HL-60 (cell line): ENCODE results near the gene PCCA.

Source experiments
- GABPA ChIP-seq: IDR thresholded peaks from 2 replicates; pipeline ENCODE4 v1.6.1; 2012; ENCODE audit warnings: low read depth
- POLR2AphosphoS5 ChIP-seq: IDR thresholded peaks from 2 replicates; pipeline ENCODE4 v1.6.1; 2012; ENCODE audit warnings: low read depth
- REST ChIP-seq: IDR thresholded peaks from 2 replicates; pipeline ENCODE4 v1.6.1; 2012; ENCODE audit warnings: low read depth; ENCODE audit not compliant: insufficient replicate concordance
- SPI1 ChIP-seq: IDR thresholded peaks from 2 replicates; pipeline ENCODE4 v1.6.1; 2012; ENCODE audit warnings: low read depth, mild to moderate bottlenecking, borderline replicate concordance
- TF ChIP-seq, protein P1 (sequence below): IDR thresholded peaks from one replicate; pipeline ENCODE4 v1.5.1; 2011; ENCODE audit warnings: low read length, control low read depth, inconsistent platforms; ENCODE audit not compliant: insufficient read depth

DNA sequence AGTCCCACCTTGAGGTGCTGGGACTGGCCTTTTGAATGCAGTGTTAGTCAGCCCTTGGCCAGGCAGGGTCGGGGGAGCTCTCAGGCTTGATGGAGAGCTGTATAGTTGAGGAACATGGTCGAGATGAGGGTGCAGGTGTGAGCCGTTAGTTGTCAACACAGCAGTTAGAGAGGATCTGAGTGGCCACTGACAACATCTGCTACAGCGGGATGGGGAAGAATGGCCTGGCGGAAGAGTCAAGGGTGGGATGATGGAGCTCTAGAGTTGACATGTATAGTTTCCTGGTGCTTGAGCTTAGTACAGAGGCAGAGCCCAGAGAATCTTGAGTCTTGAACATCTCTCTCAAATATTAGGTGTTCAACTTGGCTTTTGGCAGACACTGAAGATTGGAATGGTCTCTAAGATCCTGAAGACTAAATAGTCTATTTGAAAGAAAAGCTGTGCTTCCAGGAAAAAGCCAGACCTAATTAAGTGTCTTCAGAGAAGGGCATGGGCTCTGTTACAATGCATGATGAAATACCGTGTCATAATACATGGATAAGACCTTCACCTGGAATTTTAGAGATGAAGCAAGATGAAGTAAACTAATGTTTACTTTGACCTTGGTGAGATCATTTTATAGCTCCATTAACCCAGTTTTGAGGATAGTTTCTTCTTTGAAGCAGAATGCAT, 9.7 kb downstream of the PCCA start:
- TF ChIP-seq POLR2AphosphoS5, result no peak
- TF ChIP-seq, protein P1, sequence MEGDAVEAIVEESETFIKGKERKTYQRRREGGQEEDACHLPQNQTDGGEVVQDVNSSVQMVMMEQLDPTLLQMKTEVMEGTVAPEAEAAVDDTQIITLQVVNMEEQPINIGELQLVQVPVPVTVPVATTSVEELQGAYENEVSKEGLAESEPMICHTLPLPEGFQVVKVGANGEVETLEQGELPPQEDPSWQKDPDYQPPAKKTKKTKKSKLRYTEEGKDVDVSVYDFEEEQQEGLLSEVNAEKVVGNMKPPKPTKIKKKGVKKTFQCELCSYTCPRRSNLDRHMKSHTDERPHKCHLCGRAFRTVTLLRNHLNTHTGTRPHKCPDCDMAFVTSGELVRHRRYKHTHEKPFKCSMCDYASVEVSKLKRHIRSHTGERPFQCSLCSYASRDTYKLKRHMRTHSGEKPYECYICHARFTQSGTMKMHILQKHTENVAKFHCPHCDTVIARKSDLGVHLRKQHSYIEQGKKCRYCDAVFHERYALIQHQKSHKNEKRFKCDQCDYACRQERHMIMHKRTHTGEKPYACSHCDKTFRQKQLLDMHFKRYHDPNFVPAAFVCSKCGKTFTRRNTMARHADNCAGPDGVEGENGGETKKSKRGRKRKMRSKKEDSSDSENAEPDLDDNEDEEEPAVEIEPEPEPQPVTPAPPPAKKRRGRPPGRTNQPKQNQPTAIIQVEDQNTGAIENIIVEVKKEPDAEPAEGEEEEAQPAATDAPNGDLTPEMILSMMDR, result no peak
- TF ChIP-seq GABPA, result no peak
- TF ChIP-seq REST, result no peak
- no peak for TF ChIP-seq SPI1
